Measurements from ENCODE around the gene RSPH6A.
"Not testable (repeated sequence)": the region's sequence is repeated elsewhere in the genome, so short reads cannot be mapped to it uniquely, and the experiment has no call there.

Gene RSPH6A

DNA sequence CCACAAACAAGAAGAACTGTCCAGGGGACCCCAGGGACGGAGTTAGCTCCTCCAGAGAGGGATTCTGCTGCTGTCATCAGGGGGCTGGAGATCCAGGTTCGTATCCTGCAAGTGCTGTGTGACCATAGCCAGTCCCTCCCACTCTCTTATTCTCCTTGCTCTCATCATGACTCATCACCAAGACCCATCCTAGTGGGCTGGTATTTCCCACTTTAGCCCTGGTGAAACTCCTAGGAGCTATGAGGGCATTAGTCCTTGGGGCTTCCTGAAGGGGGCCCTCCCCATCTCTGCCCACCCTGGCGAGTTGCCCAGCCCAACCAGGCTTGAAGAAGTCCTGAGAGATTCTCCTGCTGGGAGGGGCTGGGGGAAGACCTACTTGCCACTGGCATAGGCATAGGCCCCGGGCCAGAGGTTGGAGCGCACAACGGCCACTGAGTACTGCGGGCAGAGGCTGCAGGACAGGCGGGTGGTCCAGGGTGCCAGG lies 15.0 kb downstream of the RSPH6A start:
- peak; percentile 78 for DNase-seq

GRCh38 chr19:45799541-45799940 lies 15.6 kb downstream of the RSPH6A start:
- not testable (repeated sequence) for DNase-seq

DNA sequence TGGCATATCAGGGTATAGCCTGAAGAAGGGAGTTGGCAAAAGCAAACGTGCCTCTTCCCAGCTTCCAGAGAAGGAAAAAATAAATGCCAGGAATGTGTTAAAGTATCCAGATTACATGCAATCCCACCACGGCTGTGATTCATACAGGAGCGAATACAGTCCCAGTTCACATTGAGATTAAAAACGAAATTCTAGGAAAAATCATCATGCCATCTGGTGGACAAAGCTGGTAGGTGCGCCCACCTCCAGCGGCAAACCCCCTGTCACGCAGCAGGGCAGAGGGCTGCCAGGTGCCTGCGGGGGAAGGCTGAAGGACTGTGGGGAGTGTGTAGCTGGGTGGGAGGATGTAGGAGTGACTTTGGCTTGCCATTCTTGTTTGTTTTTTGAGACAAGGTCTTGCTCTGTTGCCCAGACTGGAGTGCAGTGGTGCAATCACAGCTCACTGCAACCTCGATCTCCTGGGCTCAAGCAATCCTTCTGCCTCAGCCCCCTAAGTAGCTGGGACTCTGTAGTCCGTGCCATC lies 16.1 kb downstream of the RSPH6A start:
- peak; percentile 91 for DNase-seq

GRCh38 chr19:45794627-45795026 lies 20.5 kb downstream of the RSPH6A start:
- DNase-seq = no peak

GRCh38 chr19:45793876-45794275 lies 21.2 kb downstream of the RSPH6A start:
- DNase-seq = no peak

- no peak for DNase-seq
Measured at GRCh38 chr19:45793178-45793564, 21.9 kb downstream of the RSPH6A start.

DNA sequence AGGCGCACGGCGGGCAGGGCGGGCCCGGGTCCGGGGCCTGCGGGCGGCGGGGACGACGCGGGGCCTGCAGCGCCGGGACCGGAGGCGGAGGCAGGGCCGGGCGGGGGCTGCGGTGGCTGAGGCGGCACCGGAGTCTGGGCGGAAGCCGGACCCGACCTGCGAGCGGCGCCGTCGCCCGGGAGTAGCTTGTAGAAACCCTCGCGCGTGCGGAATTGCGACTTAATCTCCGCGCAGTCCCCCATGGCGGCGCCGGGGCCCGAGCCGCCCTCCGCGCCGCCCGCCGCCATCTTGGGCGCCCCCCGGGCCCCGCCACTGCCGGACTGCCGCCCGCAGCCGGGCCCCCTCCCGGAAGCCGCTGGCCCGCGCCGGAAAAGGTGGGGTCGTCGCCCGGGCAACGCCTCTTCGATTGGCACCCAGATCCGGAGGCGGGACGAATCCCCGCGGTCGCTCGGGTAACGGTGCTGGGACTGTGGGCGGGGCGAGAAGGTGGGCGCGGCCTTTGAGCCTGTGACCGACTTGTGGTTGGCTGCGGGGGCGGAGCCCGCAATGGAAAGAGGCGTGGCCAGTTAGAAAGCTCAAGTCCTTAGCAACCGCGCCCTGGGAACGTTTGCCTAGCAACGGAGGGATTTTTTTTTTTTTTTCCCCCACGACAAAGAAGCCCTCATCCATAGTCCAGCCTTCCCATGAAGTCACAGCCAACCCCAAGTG lies 22.5 kb downstream of the RSPH6A start, which contains the start of gene DMWD:
DMWD (minus strand) TSS at position 376 of the 708 bp plus-strand sequence; CDS start at position 287, 89 bp downstream.
- peak; percentile 97 for DNase-seq

GRCh38 chr19:45791744-45792469 lies 23.2 kb downstream of the RSPH6A start:
- no peak for DNase-seq

DNA sequence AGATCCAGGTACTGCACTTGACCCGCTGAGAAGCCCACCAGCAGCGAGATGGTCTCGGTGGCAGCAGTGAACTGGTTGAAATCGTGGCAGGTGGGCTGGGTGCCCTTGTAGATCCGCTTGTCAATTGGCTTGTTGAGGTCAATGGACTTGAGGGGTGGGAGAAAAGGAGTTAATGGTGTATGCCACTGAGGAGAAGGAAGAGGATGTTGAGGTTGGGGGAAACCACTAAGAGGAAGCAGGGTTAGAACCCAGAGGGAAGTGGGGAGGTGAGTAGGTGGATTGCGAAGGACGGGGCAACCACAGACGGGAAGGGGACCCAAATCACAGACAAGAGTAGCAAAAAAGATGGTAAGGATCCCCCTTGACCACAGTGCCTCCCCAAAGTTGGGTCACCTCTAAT lies 24.2 kb downstream of the RSPH6A start:
- DNase-seq = no peak

GRCh38 chr19:45789035-45789786 lies 25.9 kb downstream of the RSPH6A start:
- no peak for DNase-seq

DNA sequence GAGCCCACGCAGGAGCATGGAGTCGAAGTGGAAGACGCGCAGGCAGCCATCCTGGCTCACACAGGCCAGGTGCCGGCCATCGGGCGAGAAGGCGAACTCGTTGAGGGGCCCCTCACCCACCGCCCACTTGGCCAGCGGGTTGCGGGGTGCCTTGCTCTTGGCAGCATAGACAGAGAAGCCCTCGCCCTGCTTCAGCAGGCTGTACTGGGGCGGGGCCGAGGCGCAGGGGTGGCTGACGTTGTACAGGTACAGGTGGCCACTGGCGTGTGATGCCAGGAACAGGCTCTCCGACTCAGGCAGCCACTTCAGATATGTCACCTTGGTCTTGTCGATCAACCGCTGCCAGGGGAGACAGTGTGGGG lies 28.6 kb downstream of the RSPH6A start:
- no peak for DNase-seq

DNA sequence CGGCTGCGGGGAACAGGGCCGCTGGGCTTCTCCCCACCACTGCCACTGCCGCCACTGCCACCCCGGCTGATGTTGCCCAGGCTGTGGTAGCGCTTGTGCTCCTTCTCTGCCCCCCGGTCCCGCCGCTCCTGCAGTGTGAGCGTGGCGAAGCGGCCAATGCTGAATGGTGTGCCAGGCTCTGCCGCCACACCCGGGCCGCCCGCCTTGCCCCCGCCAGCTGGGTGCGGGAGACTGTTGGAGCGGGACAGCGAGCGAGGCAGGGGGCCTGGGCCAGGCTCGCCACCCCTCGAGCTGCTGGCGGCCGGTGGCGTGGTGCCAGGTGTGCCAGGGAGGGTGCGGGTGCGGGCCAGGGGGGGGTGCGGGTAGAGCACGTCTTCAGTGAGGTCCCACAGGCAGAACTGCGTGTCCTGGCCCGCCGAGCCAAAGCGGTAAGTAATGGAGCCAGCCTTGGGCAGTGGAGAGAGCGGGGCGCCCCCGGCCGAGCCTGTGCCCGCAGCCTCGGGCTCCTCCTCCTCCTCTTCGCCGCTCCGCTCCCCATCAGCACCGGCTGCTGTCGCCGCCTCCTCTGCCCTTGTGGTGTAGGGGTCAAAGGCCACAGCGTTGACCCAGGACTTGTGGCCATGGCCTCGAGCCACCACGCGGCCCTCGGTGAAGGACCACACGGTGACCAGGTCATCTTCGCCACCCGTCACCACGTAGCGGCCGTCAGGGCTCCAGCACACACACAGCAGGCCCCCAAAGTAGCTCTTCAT lies 29.2 kb downstream of the RSPH6A start:
- no peak for DNase-seq

DNA sequence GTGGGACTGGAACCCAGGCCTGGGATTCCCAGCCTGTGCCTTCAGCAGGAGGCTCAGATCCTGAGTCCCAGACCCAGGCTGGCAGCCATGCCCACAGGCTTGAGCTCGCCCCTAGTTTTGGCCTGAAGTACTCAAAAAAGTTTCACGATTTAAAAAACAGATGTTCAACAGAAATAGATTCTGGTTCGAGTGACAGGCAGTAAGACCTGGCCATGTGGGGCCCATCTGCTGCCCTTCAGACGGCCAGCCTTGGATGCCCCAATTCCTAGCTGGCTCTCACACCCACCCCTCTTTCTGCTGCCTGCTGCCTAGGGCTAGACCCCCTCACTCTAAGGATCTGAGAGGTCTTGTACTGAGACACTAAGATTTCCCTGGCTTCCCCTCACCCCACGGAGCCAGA lies 30.0 kb downstream of the RSPH6A start:
- DNase-seq = no peak

- no peak for DNase-seq
Measured at GRCh38 chr19:45784096-45784495, 31.0 kb downstream of the RSPH6A start.

DNA sequence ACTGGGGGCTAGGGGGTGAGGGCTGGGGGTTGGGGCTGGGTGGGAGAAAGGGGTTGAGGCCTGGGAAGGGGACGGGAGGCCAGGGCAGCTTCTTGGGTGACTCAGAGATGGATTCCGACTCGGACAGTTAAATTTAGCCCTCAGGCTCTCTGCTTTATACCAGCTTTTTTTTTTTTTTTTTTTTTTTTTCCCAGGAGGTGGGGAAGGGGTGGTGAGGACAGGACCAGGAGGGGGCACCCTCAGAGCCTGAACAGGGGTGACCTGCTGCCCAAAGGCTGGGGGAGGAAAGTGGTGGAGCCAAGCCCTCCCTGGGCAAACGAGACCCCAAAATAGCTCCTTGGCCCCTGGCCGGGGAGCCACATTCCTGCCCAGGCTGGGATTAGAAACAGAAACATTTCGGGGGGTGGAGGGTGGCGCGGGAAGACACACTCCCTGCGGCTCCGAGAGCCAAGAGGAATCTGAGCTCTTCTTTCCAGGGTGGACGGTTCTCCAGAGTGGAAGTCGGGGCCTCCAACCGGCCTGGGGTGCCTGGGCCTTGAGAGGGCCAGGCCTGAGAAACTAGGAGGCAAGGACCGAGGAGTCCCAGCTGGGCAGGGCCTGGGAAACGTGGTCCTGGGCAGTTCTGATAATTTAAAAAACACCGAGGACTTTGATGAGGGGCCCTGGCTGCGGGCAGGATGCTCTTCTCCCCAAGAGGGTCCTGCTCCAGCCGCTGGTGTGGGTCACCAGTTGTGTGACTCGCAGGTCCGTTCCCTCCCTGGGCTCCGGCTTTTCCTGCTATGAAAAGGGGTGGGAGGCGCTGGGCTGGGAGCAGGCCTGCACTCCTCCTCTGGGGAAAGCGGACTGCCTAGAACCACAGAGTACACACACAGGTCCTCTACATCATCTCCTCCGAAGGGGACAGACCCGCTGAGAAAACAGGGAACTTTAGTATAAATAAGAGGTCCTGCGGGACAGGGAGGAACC lies 32.0 kb downstream of the RSPH6A start:
- peak; percentile 87 for DNase-seq

- DNase-seq = no peak
Measured at GRCh38 chr19:45782162-45782691, 32.9 kb downstream of the RSPH6A start, which contains the start of gene DMPK. Gene DMPK, minus strand, starts transcription at chr19:45782490. Its CDS starts 138 bp downstream, at chr19:45782352.

GRCh38 chr19:45781214-45782161 lies 33.6 kb downstream of the RSPH6A start:
- DNase-seq = no peak

GRCh38 chr19:45780448-45781213 lies 34.5 kb downstream of the RSPH6A start:
- no peak for DNase-seq

GRCh38 chr19:45780146-45780447 lies 35.0 kb downstream of the RSPH6A start:
- DNase-seq = no peak
